Breast epithelium (tissue), 3 donors: ENCODE results near the gene DBT.

Source experiments
- CTCF ChIP-seq, 3 donors: fragments of 450-650 bp; IDR thresholded peaks; one replicate each; pipeline ENCODE4 v1.5.1; 2016 to 2017; ENCODE audit warnings: antibody characterized with exemption in 3 of 3, mild to moderate bottlenecking in 3 of 3, moderate library complexity in 3 of 3
- POLR2A ChIP-seq: fragments of 450-650 bp; IDR thresholded peaks from one replicate; pipeline ENCODE4 v1.6.1; 2016; ENCODE audit warnings: antibody characterized with exemption, mild to moderate bottlenecking, moderate library complexity

DNA sequence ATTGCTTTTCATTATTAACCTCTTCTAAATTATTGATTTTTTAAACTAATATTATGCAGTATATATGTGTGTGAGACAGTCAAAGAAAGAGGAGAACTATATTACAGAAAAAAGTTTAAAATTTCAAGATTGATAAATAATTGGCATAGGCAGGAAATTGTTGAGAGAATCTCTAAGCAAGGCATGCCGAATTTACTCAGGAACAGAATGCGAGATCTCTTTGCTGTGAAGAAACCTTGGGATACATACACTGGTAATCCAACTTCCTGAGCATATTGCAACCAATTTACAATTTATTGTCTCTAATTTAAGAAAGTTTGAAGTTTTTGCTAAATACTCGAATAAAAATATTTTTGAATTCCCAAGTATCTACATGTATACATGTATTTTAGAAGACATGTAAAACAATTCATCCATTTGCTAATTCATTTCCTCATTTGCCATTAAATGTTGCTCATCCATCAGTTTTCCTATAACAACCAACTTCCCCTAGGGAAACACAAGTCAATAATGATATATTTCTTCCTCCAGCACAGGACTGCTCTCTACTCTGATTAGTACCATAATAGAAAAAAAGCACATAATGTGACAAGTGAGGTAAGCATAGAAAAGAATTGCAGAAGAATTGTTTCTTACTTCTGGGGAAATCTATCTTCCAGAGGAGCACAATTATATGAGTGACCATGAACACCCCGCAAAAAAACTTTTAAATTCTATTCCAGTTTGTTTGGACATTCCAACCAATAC is 72.2 kb downstream of the DBT start:
- TF ChIP-seq CTCF (IDR thresholded peaks at IDR 0.05) (no peak), POLR2A (no peak)
